Right lobe of liver (tissue), 4 donors: Measurements from ENCODE around the gene NPLOC4.

ENCODE experiments used
- CTCF ChIP-seq, 4 donors: fragments of 200-600 bp in 3 of 4; fragments of 450-650 bp in 1 of 4; IDR thresholded peaks; one replicate each; pipeline versions ENCODE4 v1.5.1 to v1.8.0; 2016 to 2022; ENCODE audit warnings: antibody characterized with exemption in 4 of 4, mild to moderate bottlenecking in 2 of 4
- POLR2A ChIP-seq: fragments of 450-650 bp; IDR thresholded peaks from one replicate; pipeline ENCODE4 v1.6.1; 2017; ENCODE audit warnings: antibody characterized with exemption, mild to moderate bottlenecking
- donor health status: DM: no; HTN: no; CAD: no.
- donor health status: DM: no; HTN: no; CAD: no.
- donor health status: DM: no; HTN: yes; CAD: no.

- no peak for TF ChIP-seq CTCF (IDR thresholded peaks at IDR 0.05)
- no peak for TF ChIP-seq POLR2A
Observed at GRCh38 chr17:81581758-81582157, 55.2 kb downstream of the NPLOC4 start.
